IMR-90 (cell line): Measurements from ENCODE around the gene ANO4. TPM values are rescaled to one million over a fixed set of nuclear protein-coding genes. Genes with fewer than 3 reads are reported as not detected.

Experiments used
- ATAC-seq: fragments of 200-7000 bp; cut with Tn5 transposase; 2 replicates; pipeline ENCODE4 v1.9.1; 2020; ENCODE audit warnings: low read depth, mild to moderate bottlenecking, moderate library complexity
- BruUV-seq: library from RNA; stranded (reverse); fragments of 400-500 nt; replicated peaks from 2 replicates; lab custom pipeline; 2021; lab: Mats Ljungman, UMichigan
- CTCF ChIA-PET: fragments of 300-600 bp; formaldehyde crosslinking; extraction: SDS; loops from one replicate; lab custom pipeline; 2021; ENCODE audit warnings: antibody characterized with exemption; lab: Yijun Ruan, JAX
- POLR2A ChIA-PET: fragments of 300-600 bp; sonication (Branson Sonifier 250); formaldehyde crosslinking; loops from one replicate; lab custom pipeline; 2022; ENCODE audit warnings: antibody characterized with exemption; ENCODE audit not compliant: unreplicated experiment; lab: Charles Lee
- DNase-seq: peaks from one replicate; pipeline ENCODE4 v3.0.0; 2013
- H2AFZ ChIP-seq: replicated peaks from 2 replicates; pipeline ENCODE3; 2013; ENCODE audit warnings: low read length, mild to moderate bottlenecking; ENCODE audit not compliant: poor library complexity
- H2AK5ac ChIP-seq: 2 replicates; pipeline ENCODE4 v1.6.1; 2013; ENCODE audit warnings: low read depth, low read length, inconsistent platforms
- H2AK9ac ChIP-seq: replicated peaks from 2 replicates; pipeline ENCODE3; 2013; ENCODE audit warnings: mild to moderate bottlenecking, low read depth, low read length, moderate library complexity; ENCODE audit not compliant: poor library complexity
- H2BK120ac ChIP-seq: 2 replicates; pipeline ENCODE4 v1.6.1; 2013; ENCODE audit warnings: low read depth, low read length, inconsistent platforms
- H2BK15ac ChIP-seq: 3 replicates; pipeline ENCODE4 v1.6.1; 2013; ENCODE audit warnings: low read depth, low read length, inconsistent platforms
- H2BK20ac ChIP-seq: 2 replicates; pipeline ENCODE4 v1.6.1; 2013; ENCODE audit warnings: low read depth, mild to moderate bottlenecking, inconsistent platforms, low read length, moderate library complexity
- H2BK5ac ChIP-seq: 2 replicates; pipeline ENCODE4 v1.6.1; 2013; ENCODE audit warnings: mild to moderate bottlenecking, low read depth, low read length, inconsistent platforms; ENCODE audit not compliant: poor library complexity, severe bottlenecking
- H3K14ac ChIP-seq: replicated peaks from 2 replicates; pipeline ENCODE4 v1.6.1; 2013; ENCODE audit warnings: low read depth, low read length, inconsistent platforms
- H3K18ac ChIP-seq: 2 replicates; pipeline ENCODE4 v1.6.1; 2013; ENCODE audit warnings: low read depth, low read length, control low read depth
- H3K23ac ChIP-seq: 2 replicates; pipeline ENCODE4 v1.6.1; 2013; ENCODE audit warnings: low read depth, low read length, inconsistent platforms
- H3K27ac ChIP-seq: 2 replicates; pipeline ENCODE4 v1.5.1; 2013; ENCODE audit warnings: mild to moderate bottlenecking, control low read depth, low read length; ENCODE audit not compliant: insufficient read depth
- H3K27me3 ChIP-seq: 2 replicates; pipeline ENCODE4 v1.6.1; 2013; ENCODE audit warnings: low read length; ENCODE audit not compliant: control insufficient read depth, insufficient read depth
- H3K36me3 ChIP-seq: 2 replicates; pipeline ENCODE4 v1.6.1; 2013; ENCODE audit warnings: low read length, mixed read lengths; ENCODE audit not compliant: control insufficient read depth, insufficient read depth
- H3K4ac ChIP-seq: 2 replicates; pipeline ENCODE4 v1.6.1; 2013; ENCODE audit warnings: low read depth, low read length, inconsistent platforms
- H3K4me1 ChIP-seq: 2 replicates; pipeline ENCODE4 v1.6.1; 2013; ENCODE audit warnings: low read length, mixed read lengths; ENCODE audit not compliant: control insufficient read depth, insufficient read depth
- H3K4me2 ChIP-seq: 2 replicates; pipeline ENCODE4 v1.6.1; 2013; ENCODE audit warnings: low read depth, mild to moderate bottlenecking, control low read depth, low read length, moderate library complexity
- H3K4me3 ChIP-seq: 2 replicates; pipeline ENCODE4 v1.5.1; 2013; ENCODE audit warnings: low read depth, mild to moderate bottlenecking, control low read depth, low read length, moderate library complexity; ENCODE audit not compliant: insufficient read depth
- H3K56ac ChIP-seq: 2 replicates; pipeline ENCODE4 v1.6.1; 2013; ENCODE audit warnings: low read length, inconsistent platforms; ENCODE audit not compliant: insufficient read depth; ENCODE audit errors: extremely low read depth
- H3K79me1 ChIP-seq, 2 experiments: 2 replicates each; pipeline ENCODE4 v1.6.1; 2013; ENCODE audit warnings: low read length in 2 of 2, inconsistent platforms in 1 of 2, low read depth in 1 of 2
- H3K9ac ChIP-seq: 2 replicates; pipeline ENCODE4 v1.6.1; 2013; ENCODE audit warnings: low read depth, low read length, control low read depth
- H3K9me1 ChIP-seq: 2 replicates; pipeline ENCODE4 v1.6.1; 2013; ENCODE audit warnings: low read length, inconsistent platforms; ENCODE audit not compliant: insufficient read depth
- H3K9me3 ChIP-seq: 2 replicates; pipeline ENCODE4 v1.6.1; 2013; ENCODE audit warnings: low read length; ENCODE audit not compliant: control insufficient read depth, insufficient read depth
- H4K20me1 ChIP-seq: 2 replicates; pipeline ENCODE4 v1.6.1; 2013; ENCODE audit warnings: low read length, inconsistent platforms; ENCODE audit not compliant: insufficient read depth
- H4K5ac ChIP-seq: 2 replicates; pipeline ENCODE4 v1.6.1; 2013; ENCODE audit warnings: mild to moderate bottlenecking, low read depth, low read length, control low read depth
- H4K8ac ChIP-seq, 2 experiments: 2 replicates each; pipeline ENCODE4 v1.6.1; 2013; ENCODE audit warnings: low read depth in 2 of 2, low read length in 2 of 2, control low read depth in 1 of 2, inconsistent platforms in 1 of 2
- H4K91ac ChIP-seq: 2 replicates; pipeline ENCODE4 v1.6.1; 2013; ENCODE audit warnings: low read depth, low read length, inconsistent platforms; ENCODE audit not compliant: insufficient read depth
- BHLHE40 ChIP-seq: fragments of 150-350 bp; IDR thresholded peaks from 2 replicates; pipeline ENCODE4 v1.6.1; 2016; ENCODE audit warnings: mild to moderate bottlenecking, low read depth, low read length
- CHD1 ChIP-seq: IDR thresholded peaks from 2 replicates; pipeline ENCODE4 v1.6.1; 2012; ENCODE audit warnings: low read depth, low read length, improper control_type of control experiment
- CTCF ChIP-seq: conservative IDR thresholded peaks from 2 replicates; pipeline ENCODE4 v1.5.1; 2012; ENCODE audit warnings: mild to moderate bottlenecking, low read depth, low read length, improper control_type of control experiment
- ELK1 ChIP-seq: fragments of 150-350 bp; IDR thresholded peaks from 2 replicates; pipeline ENCODE4 v1.6.1; 2016; ENCODE audit warnings: low read depth, mild to moderate bottlenecking, low read length, moderate library complexity, borderline replicate concordance
- FOS ChIP-seq: fragments of 150-350 bp; IDR thresholded peaks from 2 replicates; pipeline ENCODE4 v1.6.1; 2016; ENCODE audit warnings: low read depth, low read length
- MAFK ChIP-seq: IDR thresholded peaks from 2 replicates; pipeline ENCODE4 v1.6.1; 2012; ENCODE audit warnings: low read depth, low read length, improper control_type of control experiment
- MAZ ChIP-seq: IDR thresholded peaks from 2 replicates; pipeline ENCODE4 v1.6.1; 2012; ENCODE audit warnings: low read depth, mild to moderate bottlenecking, low read length, improper control_type of control experiment, moderate library complexity, borderline replicate concordance
- MXI1 ChIP-seq: IDR thresholded peaks from 2 replicates; pipeline ENCODE4 v1.6.1; 2012; ENCODE audit warnings: low read depth, mild to moderate bottlenecking, low read length, moderate library complexity, borderline replicate concordance
- NFE2L2 ChIP-seq: fragments of 150-350 bp; IDR thresholded peaks from 2 replicates; pipeline ENCODE4 v1.6.1; 2016; ENCODE audit warnings: low read depth, mild to moderate bottlenecking, low read length
- POLR2A ChIP-seq: IDR thresholded peaks from 2 replicates; pipeline ENCODE4 v1.6.1; 2012; ENCODE audit warnings: mild to moderate bottlenecking, low read depth, low read length
- RAD21 ChIP-seq: IDR thresholded peaks from 2 replicates; pipeline ENCODE4 v1.6.1; 2012; ENCODE audit warnings: low read length, improper control_type of control experiment
- RCOR1 ChIP-seq: IDR thresholded peaks from 2 replicates; pipeline ENCODE4 v1.6.1; 2012; ENCODE audit warnings: mild to moderate bottlenecking, low read length, improper control_type of control experiment; ENCODE audit not compliant: insufficient replicate concordance
- RFX5 ChIP-seq: IDR thresholded peaks from 2 replicates; pipeline ENCODE4 v1.8.0; 2012; ENCODE audit warnings: low read depth, mild to moderate bottlenecking, low read length, moderate library complexity
- SMC3 ChIP-seq: fragments of 150-350 bp; IDR thresholded peaks from 2 replicates; pipeline ENCODE4 v1.6.1; 2016; ENCODE audit warnings: low read depth, mild to moderate bottlenecking, antibody characterized with exemption, low read length, moderate library complexity
- USF2 ChIP-seq: fragments of 150-350 bp; IDR thresholded peaks from 2 replicates; pipeline ENCODE4 v1.6.1; 2017; ENCODE audit warnings: mild to moderate bottlenecking, antibody characterized with exemption, low read length, low read depth
- WGBS, 2 experiments: methylation state at CpG; one replicate each; pipeline versions ENCODE4 v1.1.5 to v1.1.7; 2013; ENCODE audit warnings: missing lambda C conversion rate in 2 of 2; ENCODE audit not compliant: insufficient read length in 1 of 2; ENCODE audit errors: extremely low coverage in 2 of 2; 5-methylcytosine and 5-hydroxymethylcytosine counted together
- dilution Hi-C: fragments of 300-500 bp; cut with HindIII; formaldehyde crosslinking; loops from one replicate; pipeline ENCODE4 v1.14.3; 2018; ENCODE audit warnings: low sequenced_read_pairs; ENCODE audit not compliant: unreplicated experiment
- in situ Hi-C: fragments of 300-500 bp; cut with MboI; formaldehyde crosslinking; loops from 3 replicates; pipeline ENCODE4 v1.14.3; 2019; ENCODE audit warnings: low sequenced_read_pairs, inconsistent platforms, mixed read lengths
- intact Hi-C: fragments of 100-400 bp; cut with micrococcal nuclease; formaldehyde crosslinking; loops from 2 replicates; pipeline ENCODE4 v1.10.0; 2022
- polyA plus RNA-seq, 3 experiments: library from polyadenylated mRNA; depleted of rRNA; stranded (reverse); fragments of >200 nt; gene quantifications; 2 replicates each; pipeline ENCODE4 v1.2.3, GENCODE V29; 2012; ENCODE audit warnings: low replicate concordance in 1 of 3
- total RNA-seq: library from RNA; depleted of rRNA; stranded (reverse); fragments of >200 nt; gene quantifications from 2 replicates; pipeline ENCODE4 v1.2.3, GENCODE V29; 2012

ANO4 gene
- total and polyA plus RNA-seq, 2 of the 4 experiments (the other 2 are of a cell fraction): 4.7 to 10.2 TPM

GRCh38 chr12:101027200-101027599, 232.6 kb downstream of the ANO4 start:
- TF ChIP-seq RCOR1: no peak
- no peak for TF ChIP-seq USF2
- TF ChIP-seq MAZ: no peak
- no peak for TF ChIP-seq POLR2A
- no peak for TF ChIP-seq NFE2L2
- no peak for TF ChIP-seq CHD1
- TF ChIP-seq BHLHE40: no peak
- TF ChIP-seq RFX5: no peak
- no peak for TF ChIP-seq MXI1
- no peak for TF ChIP-seq FOS
- no peak for TF ChIP-seq CTCF
- TF ChIP-seq MAFK: no peak
- no peak for TF ChIP-seq RAD21
- TF ChIP-seq SMC3: no peak
- no peak for TF ChIP-seq ELK1
- H3K27me3 ChIP-seq: no peaks in the 10 kb centered on the region
- H3K9me3 ChIP-seq: peaks cover 2% of the 10 kb centered on the region; the same call in 1 of the 2 replicates
- intact Hi-C loops: no loop called here
- no peak overlapping the region for H2BK5ac ChIP-seq
- dilution Hi-C loops: no loop called here
- in situ Hi-C loops: no loop called here
- no peak overlapping the region for H2AK5ac ChIP-seq
- H3K4me2 ChIP-seq: no peak overlapping the region
- H2AFZ ChIP-seq: no peak overlapping the region
- H3K14ac ChIP-seq: no peak overlapping the region
- no peak for ATAC-seq
- CTCF ChIA-PET: no interaction called here
- no peak overlapping the region for H4K8ac ChIP-seq
- no peak overlapping the region for H4K5ac ChIP-seq
- peaks cover 3% of the 10 kb centered on the region; the same call in 1 of the 2 replicates for H3K4me1 ChIP-seq
- no peak overlapping the region for H3K9ac ChIP-seq
- no peak overlapping the region for H4K91ac ChIP-seq
- no peak overlapping the region for H3K23ac ChIP-seq
- no peak overlapping the region for H2BK15ac ChIP-seq
- H2BK120ac ChIP-seq: no peak overlapping the region
- H3K27ac ChIP-seq: no peak overlapping the region
- H2BK20ac ChIP-seq: no peak overlapping the region
- no peaks in the 10 kb centered on the region; the same call in 1 of the 2 replicates for H3K36me3 ChIP-seq
- WGBS, 2 experiments: no CpG with 5 or more reads among the region's 3 CpGs
- H3K9me1 ChIP-seq: no peaks in the 10 kb centered on the region
- H3K4ac ChIP-seq: no peak overlapping the region
- H2AK9ac ChIP-seq: no peak overlapping the region
- BruUV-seq: no TSS peak
- no peaks in the 10 kb centered on the region for H4K20me1 ChIP-seq
- POLR2A ChIA-PET: no interaction called here
- H3K4me3 ChIP-seq: no peak overlapping the region
- no peak overlapping the region for H3K18ac ChIP-seq
- H3K56ac ChIP-seq: no peak overlapping the region
- no peaks in the 10 kb centered on the region for H3K79me1 ChIP-seq
- no peak for DNase-seq
